HG02885 (cell line): Measurements from ENCODE around the gene RIMBP2.

Experiments
- ATAC-seq: cut with Tn5 transposase; IDR thresholded peaks from one replicate; pipeline ENCODE4 v1.9.1; 2021; ENCODE audit warnings: mild to moderate bottlenecking; ENCODE audit not compliant: unreplicated experiment, poor library complexity

Gene RIMBP2

DNA sequence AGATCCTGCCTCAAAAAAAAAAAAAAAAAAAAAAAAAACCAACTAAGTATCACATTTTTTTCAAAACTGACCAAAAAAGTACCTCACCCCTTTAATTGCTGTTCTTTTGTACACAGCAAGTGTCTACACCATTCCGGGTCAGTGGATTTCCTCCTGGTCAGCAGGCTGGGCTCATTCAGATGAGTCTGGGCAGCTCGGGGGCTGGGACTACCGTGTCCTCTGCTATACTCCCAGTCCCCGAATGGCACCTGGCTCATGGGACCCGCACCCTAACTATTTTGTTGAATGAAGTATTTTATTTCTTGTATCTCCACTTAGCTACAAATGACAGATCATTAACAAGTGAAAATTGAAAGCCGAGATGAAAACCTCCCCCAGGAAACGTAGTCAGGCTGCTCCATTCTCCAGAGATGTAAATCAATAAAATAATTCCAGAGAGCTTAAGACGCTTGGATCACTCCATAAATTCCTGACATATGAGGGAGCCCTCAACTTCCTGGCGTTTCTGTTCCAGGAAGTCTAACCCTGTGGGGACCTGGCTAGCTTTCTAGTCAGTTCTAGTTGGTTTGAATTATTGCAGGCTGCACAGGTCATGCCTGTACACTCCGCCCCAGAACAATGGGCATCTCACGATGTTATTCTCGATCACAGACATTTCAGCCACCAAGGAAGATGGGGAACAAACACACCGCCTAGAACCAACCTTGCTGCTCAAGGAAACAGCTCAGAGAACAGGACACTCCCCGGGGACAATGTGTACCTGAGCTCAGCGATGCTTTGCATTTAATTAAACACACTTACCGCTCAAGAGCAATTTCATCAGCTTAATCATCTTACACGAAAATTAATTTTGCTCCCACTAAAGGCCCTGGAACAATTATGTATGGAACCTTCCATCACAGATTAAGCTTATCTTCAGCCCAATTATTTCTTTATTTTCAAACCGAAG, 76.3 kb downstream of the RIMBP2 start:
- ATAC-seq, result no peak

DNA sequence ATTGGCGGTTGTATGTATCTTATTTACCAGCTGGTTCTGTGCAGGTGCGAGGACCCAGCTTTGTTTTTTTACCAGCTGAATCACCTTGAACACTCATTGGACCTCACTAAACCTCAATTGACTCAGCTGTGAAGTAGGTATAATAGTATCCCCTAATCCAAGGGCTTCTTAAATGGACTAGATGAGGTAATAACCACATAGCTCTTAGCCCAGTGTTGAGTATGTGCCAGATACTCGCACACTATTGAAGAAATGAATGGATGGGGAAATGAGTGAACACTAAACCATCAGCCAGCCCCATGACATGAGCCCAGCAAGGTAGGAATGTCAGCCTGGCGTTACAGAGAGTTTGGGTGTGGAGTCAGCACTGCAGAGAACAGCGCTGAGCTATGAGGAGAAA, 79.7 kb downstream of the RIMBP2 start:
- no peak for ATAC-seq

GRCh38 chr12:130634866-130635265, 81.2 kb downstream of the RIMBP2 start:
- no peak for ATAC-seq

DNA sequence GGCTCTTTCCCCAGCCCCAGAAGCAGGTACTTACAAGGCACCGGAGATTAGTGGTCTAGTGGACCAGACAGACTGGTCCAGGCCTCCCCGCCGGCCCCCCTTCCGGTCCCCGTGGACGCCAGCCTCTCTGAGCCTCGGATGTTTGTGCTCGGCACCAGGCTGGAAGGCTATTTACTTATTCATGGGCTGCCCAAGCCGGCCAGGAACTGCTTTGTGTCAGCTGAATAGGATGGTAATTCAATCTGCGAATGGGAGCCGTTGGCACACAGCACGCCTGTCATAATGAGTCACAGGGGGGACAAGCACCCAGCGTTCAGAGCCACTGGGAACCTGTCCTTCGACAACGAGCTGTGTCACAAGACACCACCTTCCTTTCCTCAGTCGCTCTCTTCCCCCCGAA, 82.3 kb downstream of the RIMBP2 start:
- no peak for ATAC-seq

DNA sequence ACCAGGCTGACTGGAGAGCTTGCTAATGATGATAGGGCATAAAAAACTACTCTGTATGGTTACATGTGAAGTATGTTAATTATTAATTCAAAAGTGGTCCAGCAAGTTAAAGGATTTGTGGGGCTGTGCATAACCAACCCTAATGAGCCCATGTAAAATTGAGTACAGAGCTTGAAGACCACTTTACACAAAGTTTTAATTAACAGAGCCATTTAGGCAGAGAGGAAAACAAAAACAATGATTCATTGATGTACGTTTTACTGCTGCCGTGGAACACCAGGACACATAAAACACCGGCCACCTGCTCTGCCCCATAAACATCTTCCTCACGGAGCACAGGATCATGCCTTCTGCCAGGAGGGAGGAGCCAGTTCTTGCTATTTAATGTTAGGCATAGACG, 83.5 kb downstream of the RIMBP2 start:
- ATAC-seq, result no peak

- ATAC-seq, result no peak
Observed at GRCh38 chr12:130628304-130628703, 87.8 kb downstream of the RIMBP2 start.

DNA sequence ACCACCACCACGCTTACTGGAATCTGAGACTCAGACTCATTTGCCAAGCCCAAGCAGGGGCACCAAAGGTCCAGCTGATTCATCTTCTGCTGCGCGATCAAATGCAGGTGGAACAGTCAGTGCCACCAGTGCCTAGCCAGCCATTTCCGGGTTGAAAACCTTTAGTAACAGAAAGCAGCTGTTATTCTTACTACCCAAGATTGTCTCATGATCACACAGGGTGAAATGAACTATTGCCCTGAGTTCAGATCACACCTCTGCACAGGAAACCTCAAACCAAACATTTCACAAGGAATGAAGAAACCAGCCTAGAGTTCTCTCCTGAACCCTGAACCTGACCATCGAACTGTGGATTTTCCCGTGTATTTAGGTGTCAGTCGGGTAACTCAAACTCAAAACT, 88.9 kb downstream of the RIMBP2 start:
- no peak for ATAC-seq

GRCh38 chr12:130626601-130627000, 89.5 kb downstream of the RIMBP2 start:
- ATAC-seq, result no peak

DNA sequence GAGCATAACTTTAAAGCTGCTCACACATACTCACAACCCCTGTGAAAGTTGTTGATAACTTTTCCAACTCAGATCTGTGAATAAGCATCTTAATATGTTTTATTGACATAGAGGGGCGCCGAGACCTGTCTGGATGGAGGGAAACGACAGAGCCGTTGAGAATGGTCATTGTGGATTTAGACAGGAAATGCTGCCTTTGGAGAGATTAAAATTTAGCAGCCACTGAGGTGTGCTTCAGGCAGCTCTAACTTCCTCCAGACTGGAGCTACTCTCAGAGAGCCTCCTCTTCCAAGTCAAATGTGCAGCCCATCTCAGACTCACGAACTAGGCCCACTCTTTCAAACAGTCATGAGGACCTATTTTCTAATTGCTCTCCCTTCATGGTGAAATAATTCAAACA, 90.9 kb downstream of the RIMBP2 start:
- ATAC-seq, result no peak

- no peak for ATAC-seq
Observed at GRCh38 chr12:130622803-130623202, 93.3 kb downstream of the RIMBP2 start.

- ATAC-seq, result no peak
Observed at GRCh38 chr12:130621696-130622298, 94.3 kb downstream of the RIMBP2 start.

DNA sequence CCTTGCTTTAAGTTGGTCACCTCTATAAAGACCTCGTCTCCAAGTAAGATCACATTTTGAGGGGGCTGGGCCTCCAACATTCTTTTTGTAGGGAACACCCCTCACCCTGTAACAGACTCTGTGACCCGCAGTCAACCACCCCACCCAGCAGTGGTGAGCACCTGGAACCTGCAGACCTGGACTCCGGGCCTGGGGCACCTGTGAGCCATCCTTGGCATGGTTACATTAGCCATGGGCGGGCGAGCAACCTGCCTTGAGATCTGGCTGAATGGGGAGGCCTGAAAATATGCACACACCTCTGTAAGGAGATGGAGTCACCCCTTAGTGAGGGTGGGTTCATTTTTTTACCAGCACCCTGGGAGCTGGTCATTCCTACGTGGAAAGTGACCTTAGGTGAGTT, 95.3 kb downstream of the RIMBP2 start:
- no peak for ATAC-seq

DNA sequence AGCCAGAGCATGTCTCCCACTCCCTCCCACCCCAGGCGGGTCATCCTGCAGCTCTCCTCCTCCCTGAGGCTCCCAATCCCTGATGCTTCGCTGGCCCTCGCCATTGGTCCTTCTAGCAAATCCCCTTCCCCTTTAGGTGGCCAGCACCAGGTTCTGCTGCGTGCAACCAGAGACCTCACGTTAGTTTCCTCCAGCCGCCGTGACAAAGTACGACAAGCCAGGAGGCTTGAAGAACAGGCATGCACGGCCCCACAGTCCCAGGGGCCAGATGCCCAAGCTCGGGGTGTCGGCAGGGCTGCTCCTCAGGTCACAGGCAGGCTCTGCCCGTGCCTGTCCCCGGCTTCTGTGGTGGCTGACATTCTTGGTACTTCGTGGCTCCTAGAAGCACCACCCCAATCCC, 95.8 kb downstream of the RIMBP2 start:
- ATAC-seq, result no peak

GRCh38 chr12:130619385-130620001, 96.6 kb downstream of the RIMBP2 start:
- no peak for ATAC-seq

DNA sequence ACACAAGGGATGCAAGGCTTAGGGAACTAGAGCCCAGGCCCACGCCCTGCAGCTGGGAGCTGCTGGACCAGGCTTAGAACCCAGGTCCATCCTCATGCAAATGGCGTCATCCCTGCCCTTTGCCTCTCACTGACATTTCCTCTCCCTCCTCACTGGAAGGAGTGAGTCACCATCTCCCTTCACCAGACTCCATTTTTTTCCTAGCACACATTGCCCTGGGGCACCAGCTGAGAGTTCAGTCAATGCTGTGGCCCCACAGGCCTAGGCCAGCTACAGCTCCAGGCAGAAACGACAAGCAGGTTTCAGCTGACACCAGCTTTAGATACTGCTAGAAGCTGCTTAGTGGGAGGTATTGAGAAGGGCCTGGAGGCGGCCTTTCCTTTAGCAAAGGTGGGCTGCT, 98.9 kb downstream of the RIMBP2 start:
- ATAC-seq, result no peak

DNA sequence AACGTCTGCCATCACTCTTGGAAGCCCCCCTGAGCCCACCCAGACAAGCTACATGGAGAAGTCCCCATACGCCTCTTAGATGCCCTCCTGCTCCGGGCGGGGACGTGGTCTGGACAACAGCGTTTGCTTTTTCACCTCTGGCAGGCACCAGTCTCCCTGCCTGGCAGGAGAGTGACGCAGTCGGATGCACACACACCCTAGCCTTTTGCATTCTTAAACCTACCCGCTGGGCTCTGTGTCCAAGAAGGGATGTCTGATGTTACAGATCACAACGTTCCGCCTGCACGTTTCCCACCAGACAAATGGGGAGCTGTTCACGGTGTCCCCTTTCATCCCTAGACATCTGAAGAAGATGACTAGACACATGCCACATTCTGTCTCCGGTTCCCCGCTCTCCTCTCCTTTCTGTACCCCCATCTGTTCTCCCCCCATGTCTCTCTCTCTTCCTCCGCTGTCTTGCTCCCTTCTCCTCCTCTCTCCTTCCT, 100.2 kb downstream of the RIMBP2 start:
- no peak for ATAC-seq

DNA sequence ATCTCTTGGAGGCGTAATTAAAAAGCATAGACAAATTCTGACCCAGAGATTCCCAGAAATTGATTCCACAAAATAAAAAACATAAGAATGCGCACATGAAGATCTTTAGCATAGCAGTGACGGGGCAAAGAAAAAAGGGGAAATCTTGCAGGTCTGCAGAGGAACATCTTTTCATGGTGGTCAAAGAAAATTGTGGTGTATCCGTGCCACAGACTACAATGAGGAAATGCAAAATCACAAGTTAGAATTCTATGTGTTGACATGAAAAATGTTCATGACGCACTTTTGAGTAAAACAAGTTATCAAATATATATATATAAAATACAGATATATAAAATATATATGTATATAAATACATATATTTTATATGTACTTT, 101.6 kb downstream of the RIMBP2 start:
- no peak for ATAC-seq

- ATAC-seq, result no peak
Observed at GRCh38 chr12:130613831-130614529, 102.1 kb downstream of the RIMBP2 start.

DNA sequence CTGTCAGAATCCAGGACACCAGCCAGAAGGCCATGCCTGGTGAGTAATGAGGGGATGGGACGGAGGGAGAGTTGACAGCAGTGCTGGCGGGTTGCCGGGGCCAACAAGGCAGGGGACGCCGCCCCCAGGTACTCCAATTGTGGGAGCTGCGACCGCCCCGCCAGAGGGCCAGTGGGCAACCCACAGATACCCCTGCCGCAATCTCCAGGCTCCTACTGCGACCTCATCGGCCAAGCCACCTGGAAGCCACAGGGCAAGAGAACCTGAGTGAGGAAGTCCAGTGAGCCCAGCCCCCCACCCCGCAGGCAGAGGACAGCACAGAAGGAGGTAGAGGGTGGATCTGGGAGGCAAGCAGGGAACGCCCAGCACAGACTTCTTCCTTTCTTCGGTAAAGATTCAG, 103.0 kb downstream of the RIMBP2 start:
- no peak for ATAC-seq

DNA sequence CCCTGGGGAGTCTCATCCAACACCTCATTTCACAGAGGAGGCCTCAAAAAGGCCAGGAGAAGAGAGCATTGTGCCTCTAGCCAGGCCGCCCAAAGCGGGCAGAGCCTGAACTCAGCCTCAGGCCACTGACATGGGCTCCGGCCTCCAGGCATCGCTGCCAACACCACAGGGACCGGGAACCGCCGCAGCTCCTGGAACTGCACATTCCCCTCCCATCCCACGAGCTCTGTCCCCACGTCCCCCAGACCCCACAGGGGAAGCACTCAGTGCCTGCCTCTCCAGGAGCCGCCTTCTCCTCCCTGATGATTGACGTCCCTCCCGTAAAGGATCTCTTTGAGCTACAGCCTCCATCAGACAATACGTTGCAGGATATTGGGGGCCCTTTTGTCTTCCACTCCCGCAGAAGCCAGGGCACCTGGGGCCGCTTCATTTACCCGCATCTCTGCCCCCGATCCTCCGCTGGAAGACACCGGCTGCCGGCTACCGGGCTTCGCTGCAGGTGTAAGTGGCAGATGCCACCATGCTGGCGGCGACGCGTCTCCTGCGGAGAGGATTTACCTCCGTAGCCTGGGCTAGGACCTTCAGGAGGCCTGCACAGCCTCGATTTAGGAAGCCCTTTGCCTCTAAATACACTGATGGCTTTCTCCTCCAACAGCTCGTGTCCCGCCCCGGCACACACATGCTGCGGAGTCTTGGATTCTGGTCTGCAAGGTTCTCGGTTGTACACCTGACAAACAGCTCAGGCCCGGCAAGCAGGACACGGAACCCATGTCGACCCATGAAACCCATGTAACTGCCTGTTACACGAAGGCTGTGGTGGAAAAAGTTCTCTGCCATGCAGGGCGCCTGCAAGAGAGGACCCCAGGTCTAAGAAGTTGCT, 104.8 kb downstream of the RIMBP2 start:
- ATAC-seq, result no peak
